Neural cell (in vitro differentiated cells): Measurements from ENCODE around the gene MLIP. TPM values are rescaled to one million over a fixed set of nuclear protein-coding genes. Genes with fewer than 3 reads are reported as not detected.

Source experiments
- H2AFZ ChIP-seq: fragments of 200-600, 300-800 bp; sonication (generic), shearing (Covaris generic); 2 replicates; pipeline ENCODE4 v1.6.0; 2014; ENCODE audit warnings: low read depth, mild to moderate bottlenecking, antibody characterized with exemption, low read length, moderate library complexity
- H3F3A ChIP-seq: fragments of 200-600 bp; shearing (Covaris generic); 2 replicates; pipeline ENCODE4 v1.6.1; 2016; ENCODE audit warnings: mild to moderate bottlenecking, moderate library complexity, mixed read lengths, antibody characterized with exemption, low read length; ENCODE audit not compliant: insufficient read depth, poor library complexity, severe bottlenecking
- H3K27ac ChIP-seq: fragments of 200-600, 300-800 bp; sonication (generic), shearing (Covaris generic); 2 replicates; pipeline ENCODE4 v1.5.1; 2014; ENCODE audit warnings: mild to moderate bottlenecking, low read length, moderate library complexity
- H3K27me3 ChIP-seq: fragments of 300-800, 200-600 bp; sonication (generic), shearing (Covaris generic); 2 replicates; pipeline ENCODE4 v1.6.0; 2014; ENCODE audit warnings: mild to moderate bottlenecking, low read depth, low read length, moderate library complexity; ENCODE audit not compliant: insufficient read depth
- H3K36me3 ChIP-seq: fragments of 300-800, 200-600 bp; sonication (generic), shearing (Covaris generic); 2 replicates; pipeline ENCODE4 v1.5.1; 2014; ENCODE audit warnings: mild to moderate bottlenecking, antibody characterized with exemption, low read length, moderate library complexity; ENCODE audit not compliant: insufficient read depth
- H3K4me2 ChIP-seq: fragments of 300-800, 200-600 bp; sonication (generic), shearing (Covaris generic); 2 replicates; pipeline ENCODE4 v1.6.0; 2014; ENCODE audit warnings: mild to moderate bottlenecking, low read length
- H3K4me3 ChIP-seq: fragments of 300-800, 200-600 bp; sonication (generic), shearing (Covaris generic); 2 replicates; pipeline ENCODE4 v1.5.1; 2014; ENCODE audit warnings: mild to moderate bottlenecking, low read length, moderate library complexity
- H3K79me2 ChIP-seq: fragments of 200-600 bp; shearing (Covaris generic); replicated peaks from 2 replicates; pipeline ENCODE4 v1.6.0; 2014; ENCODE audit warnings: mild to moderate bottlenecking, low read length, moderate library complexity; ENCODE audit not compliant: insufficient read depth
- H3K9ac ChIP-seq: fragments of 300-800, 200-600 bp; sonication (generic), shearing (Covaris generic); 2 replicates; pipeline ENCODE4 v1.6.1; 2016; ENCODE audit warnings: mild to moderate bottlenecking, low read length, mixed read lengths
- H3K9me2 ChIP-seq: fragments of 200-600 bp; shearing (Covaris generic); 2 replicates; pipeline ENCODE4 v1.6.1; 2016; ENCODE audit warnings: mild to moderate bottlenecking, low read length, mixed read lengths; ENCODE audit not compliant: insufficient read depth
- H3K9me3 ChIP-seq: fragments of 200-600, 300-800 bp; sonication (generic), shearing (Covaris generic); 2 replicates; pipeline ENCODE4 v1.6.1; 2016; ENCODE audit warnings: mild to moderate bottlenecking, mixed run types, low read length, moderate library complexity, mixed read lengths
- H4K20me1 ChIP-seq: fragments of 200-600 bp; shearing (Covaris generic); 2 replicates; pipeline ENCODE4 v1.6.1; 2016; ENCODE audit warnings: mild to moderate bottlenecking, mixed run types; ENCODE audit not compliant: insufficient read depth
- EP300 ChIP-seq: fragments of 450-650 bp; conservative IDR thresholded peaks from 2 replicates; pipeline ENCODE4 v1.6.1; 2014; ENCODE audit warnings: antibody characterized with exemption, mild to moderate bottlenecking, moderate library complexity; ENCODE audit not compliant: poor library complexity, severe bottlenecking
- EZH2 ChIP-seq: fragments of 200-600, 300-800 bp; shearing (Covaris generic), sonication (generic); IDR thresholded peaks from 2 replicates; pipeline ENCODE4 v1.6.1; 2014; ENCODE audit warnings: antibody characterized with exemption, low read length, borderline replicate concordance, mild to moderate bottlenecking; ENCODE audit not compliant: insufficient read depth, poor library complexity, severe bottlenecking
- MXI1 ChIP-seq: fragments of 450-650 bp; conservative IDR thresholded peaks from 2 replicates; pipeline ENCODE4 v1.6.1; 2014; ENCODE audit warnings: antibody characterized with exemption, mild to moderate bottlenecking; ENCODE audit not compliant: poor library complexity, severe bottlenecking
- POLR2AphosphoS5 ChIP-seq: IDR thresholded peaks from 2 replicates; pipeline ENCODE4 v1.6.1; 2012
- RAD21 ChIP-seq: fragments of 450-650 bp; conservative IDR thresholded peaks from 2 replicates; pipeline ENCODE4 v1.6.1; 2014; ENCODE audit warnings: antibody characterized with exemption, mild to moderate bottlenecking, moderate library complexity
- SMC3 ChIP-seq: fragments of 450-650 bp; conservative IDR thresholded peaks from 2 replicates; pipeline ENCODE4 v1.6.1; 2014; ENCODE audit warnings: antibody characterized with exemption, mild to moderate bottlenecking, moderate library complexity; ENCODE audit not compliant: poor library complexity
- TAF1 ChIP-seq: IDR thresholded peaks from 2 replicates; pipeline ENCODE4 v1.6.1; 2012; ENCODE audit warnings: low read depth
- polyA minus RNA-seq: library from RNA; depleted of rRNA, polyadenylated mRNA; stranded (reverse); fragments of >200 nt; gene quantifications from 2 replicates; pipeline ENCODE4 v1.2.3, GENCODE V29; 2014
- polyA plus RNA-seq: library from polyadenylated mRNA; depleted of rRNA; stranded (reverse); fragments of >200 nt; gene quantifications from 2 replicates; pipeline ENCODE4 v1.2.3, GENCODE V29; 2014
- TF ChIP-seq, protein P1 (sequence below): IDR thresholded peaks from 2 replicates; pipeline ENCODE4 v1.6.1; 2012; ENCODE audit warnings: borderline replicate concordance
- TF ChIP-seq, protein P2 (sequence below): fragments of 450-650 bp; IDR thresholded peaks from 2 replicates; pipeline ENCODE4 v1.5.1; 2014; ENCODE audit warnings: antibody characterized with exemption, mild to moderate bottlenecking, moderate library complexity; ENCODE audit not compliant: poor library complexity, severe bottlenecking

MLIP gene, protein sequence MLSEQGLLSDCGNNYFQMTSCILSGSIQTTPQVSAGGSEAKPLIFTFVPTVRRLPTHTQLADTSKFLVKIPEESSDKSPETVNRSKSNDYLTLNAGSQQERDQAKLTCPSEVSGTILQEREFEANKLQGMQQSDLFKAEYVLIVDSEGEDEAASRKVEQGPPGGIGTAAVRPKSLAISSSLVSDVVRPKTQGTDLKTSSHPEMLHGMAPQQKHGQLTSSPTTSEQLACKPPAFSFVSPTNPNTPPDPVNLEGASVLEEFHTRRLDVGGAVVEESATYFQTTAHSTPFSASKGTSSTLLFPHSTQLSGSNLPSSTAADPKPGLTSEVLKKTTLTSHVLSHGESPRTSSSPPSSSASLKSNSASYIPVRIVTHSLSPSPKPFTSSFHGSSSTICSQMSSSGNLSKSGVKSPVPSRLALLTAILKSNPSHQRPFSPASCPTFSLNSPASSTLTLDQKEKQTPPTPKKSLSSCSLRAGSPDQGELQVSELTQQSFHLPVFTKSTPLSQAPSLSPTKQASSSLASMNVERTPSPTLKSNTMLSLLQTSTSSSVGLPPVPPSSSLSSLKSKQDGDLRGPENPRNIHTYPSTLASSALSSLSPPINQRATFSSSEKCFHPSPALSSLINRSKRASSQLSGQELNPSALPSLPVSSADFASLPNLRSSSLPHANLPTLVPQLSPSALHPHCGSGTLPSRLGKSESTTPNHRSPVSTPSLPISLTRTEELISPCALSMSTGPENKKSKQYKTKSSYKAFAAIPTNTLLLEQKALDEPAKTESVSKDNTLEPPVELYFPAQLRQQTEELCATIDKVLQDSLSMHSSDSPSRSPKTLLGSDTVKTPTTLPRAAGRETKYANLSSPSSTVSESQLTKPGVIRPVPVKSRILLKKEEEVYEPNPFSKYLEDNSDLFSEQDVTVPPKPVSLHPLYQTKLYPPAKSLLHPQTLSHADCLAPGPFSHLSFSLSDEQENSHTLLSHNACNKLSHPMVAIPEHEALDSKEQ
- polyA plus RNA-seq (0.32 TPM in 1 of 2 replicates, not detected in the other), polyA minus RNA-seq (0.49 and 1.0 TPM in 2 replicates)

DNA sequence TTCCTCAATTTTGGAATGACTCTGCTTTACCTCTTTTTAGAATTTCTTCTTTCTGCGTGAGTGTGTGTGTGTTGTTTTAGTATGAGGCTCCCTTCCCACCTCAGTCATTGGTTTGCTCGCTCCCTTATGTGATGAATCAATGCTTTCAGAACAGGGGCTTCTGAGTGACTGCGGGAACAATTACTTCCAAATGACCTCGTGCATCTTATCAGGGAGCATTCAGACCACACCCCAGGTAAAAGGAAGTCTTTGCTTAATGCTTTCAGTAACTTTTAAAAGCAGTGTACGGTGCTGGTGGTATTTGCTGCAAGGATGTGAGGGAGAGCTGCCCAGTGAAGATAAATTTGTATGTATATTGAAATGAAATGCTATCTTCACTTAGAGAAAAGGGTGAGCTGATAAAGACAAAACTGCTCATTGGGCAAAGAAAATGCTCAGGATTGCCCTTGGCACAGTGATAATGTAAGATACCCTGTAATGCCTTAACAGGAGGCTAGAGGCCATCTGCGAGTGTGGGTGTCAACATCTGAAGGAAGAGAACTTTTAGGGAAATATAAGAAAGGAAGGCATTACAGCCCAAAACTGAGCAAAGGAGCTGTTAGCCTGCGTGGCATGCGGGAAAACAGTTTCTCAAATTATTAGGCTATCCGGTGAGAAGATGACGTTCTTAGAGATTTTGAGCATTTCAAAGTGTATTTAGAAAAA is at the start of gene MLIP:
Gene MLIP (plus strand): TSS at position 103 of the 705 bp plus-strand sequence. CDS start 37 bp downstream, at position 140.
- H3K4me2 ChIP-seq = no peak within 1 kb of the TSS

DNA sequence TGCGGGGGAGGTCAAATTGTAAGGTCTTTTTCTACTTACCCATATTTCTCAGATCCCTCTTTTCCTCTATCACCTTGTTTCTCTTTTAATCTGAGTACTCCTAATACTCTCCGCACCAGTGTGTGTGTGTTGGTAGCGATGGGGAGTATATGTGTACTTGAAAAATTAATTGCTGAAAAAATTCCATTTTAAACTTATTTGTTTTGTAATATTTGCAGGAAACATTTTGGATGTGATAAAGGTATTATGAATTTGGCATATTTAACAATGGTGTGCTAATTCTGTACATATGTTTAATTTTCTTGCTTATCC is 48.1 kb upstream of the MLIP start:
- no peaks in the 10 kb centered on the region for H4K20me1 ChIP-seq
- H3K9ac ChIP-seq = no peak overlapping the region
- no peak overlapping the region for H2AFZ ChIP-seq
- H3K27ac ChIP-seq = no peak overlapping the region
- TF ChIP-seq MXI1 = no peak
- TF ChIP-seq EP300 = no peak
- TF ChIP-seq POLR2AphosphoS5 = no peak
- no peak for TF ChIP-seq TAF1
- TF ChIP-seq, protein P1, sequence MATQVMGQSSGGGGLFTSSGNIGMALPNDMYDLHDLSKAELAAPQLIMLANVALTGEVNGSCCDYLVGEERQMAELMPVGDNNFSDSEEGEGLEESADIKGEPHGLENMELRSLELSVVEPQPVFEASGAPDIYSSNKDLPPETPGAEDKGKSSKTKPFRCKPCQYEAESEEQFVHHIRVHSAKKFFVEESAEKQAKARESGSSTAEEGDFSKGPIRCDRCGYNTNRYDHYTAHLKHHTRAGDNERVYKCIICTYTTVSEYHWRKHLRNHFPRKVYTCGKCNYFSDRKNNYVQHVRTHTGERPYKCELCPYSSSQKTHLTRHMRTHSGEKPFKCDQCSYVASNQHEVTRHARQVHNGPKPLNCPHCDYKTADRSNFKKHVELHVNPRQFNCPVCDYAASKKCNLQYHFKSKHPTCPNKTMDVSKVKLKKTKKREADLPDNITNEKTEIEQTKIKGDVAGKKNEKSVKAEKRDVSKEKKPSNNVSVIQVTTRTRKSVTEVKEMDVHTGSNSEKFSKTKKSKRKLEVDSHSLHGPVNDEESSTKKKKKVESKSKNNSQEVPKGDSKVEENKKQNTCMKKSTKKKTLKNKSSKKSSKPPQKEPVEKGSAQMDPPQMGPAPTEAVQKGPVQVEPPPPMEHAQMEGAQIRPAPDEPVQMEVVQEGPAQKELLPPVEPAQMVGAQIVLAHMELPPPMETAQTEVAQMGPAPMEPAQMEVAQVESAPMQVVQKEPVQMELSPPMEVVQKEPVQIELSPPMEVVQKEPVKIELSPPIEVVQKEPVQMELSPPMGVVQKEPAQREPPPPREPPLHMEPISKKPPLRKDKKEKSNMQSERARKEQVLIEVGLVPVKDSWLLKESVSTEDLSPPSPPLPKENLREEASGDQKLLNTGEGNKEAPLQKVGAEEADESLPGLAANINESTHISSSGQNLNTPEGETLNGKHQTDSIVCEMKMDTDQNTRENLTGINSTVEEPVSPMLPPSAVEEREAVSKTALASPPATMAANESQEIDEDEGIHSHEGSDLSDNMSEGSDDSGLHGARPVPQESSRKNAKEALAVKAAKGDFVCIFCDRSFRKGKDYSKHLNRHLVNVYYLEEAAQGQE = no peak
- no peak for TF ChIP-seq RAD21
- TF ChIP-seq EZH2 = no peak
- TF ChIP-seq, protein P2, sequence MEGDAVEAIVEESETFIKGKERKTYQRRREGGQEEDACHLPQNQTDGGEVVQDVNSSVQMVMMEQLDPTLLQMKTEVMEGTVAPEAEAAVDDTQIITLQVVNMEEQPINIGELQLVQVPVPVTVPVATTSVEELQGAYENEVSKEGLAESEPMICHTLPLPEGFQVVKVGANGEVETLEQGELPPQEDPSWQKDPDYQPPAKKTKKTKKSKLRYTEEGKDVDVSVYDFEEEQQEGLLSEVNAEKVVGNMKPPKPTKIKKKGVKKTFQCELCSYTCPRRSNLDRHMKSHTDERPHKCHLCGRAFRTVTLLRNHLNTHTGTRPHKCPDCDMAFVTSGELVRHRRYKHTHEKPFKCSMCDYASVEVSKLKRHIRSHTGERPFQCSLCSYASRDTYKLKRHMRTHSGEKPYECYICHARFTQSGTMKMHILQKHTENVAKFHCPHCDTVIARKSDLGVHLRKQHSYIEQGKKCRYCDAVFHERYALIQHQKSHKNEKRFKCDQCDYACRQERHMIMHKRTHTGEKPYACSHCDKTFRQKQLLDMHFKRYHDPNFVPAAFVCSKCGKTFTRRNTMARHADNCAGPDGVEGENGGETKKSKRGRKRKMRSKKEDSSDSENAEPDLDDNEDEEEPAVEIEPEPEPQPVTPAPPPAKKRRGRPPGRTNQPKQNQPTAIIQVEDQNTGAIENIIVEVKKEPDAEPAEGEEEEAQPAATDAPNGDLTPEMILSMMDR = no peak
- TF ChIP-seq SMC3 = no peak
- H3F3A ChIP-seq = no peaks in the 10 kb centered on the region
- no peaks in the 10 kb centered on the region for H3K27me3 ChIP-seq
- H3K9me2 ChIP-seq = no peaks in the 10 kb centered on the region
- H3K9me3 ChIP-seq = no peaks in the 10 kb centered on the region
- H3K79me2 ChIP-seq = no peaks in the 10 kb centered on the region
- H3K36me3 ChIP-seq = no peaks in the 10 kb centered on the region
- no peak overlapping the region for H3K4me2 ChIP-seq
- H3K4me3 ChIP-seq = no peak overlapping the region

More for the DNA sequence above, at the start of gene MLIP:
- H3K9me3 ChIP-seq = no peaks in the 10 kb centered on the region
- H3K79me2 ChIP-seq = no peaks in the 10 kb centered on the region
- no peaks in the 10 kb centered on the region for H3K27me3 ChIP-seq
- H3K9ac ChIP-seq = no peak within 1 kb of the TSS
- H3K4me3 ChIP-seq = no peak within 1 kb of the TSS
- H3K36me3 ChIP-seq = no peaks in the 10 kb centered on the region
- H3F3A ChIP-seq = no peaks in the 10 kb centered on the region
- H2AFZ ChIP-seq = no peak within 1 kb of the TSS
- H3K27ac ChIP-seq = no peak within 1 kb of the TSS
- no peaks in the 10 kb centered on the region for H3K9me2 ChIP-seq
- TF ChIP-seq TAF1 (no peak), RAD21 (no peak), EP300 (no peak), POLR2AphosphoS5 (no peak)
- TF ChIP-seq, protein P1 = no peak
- no peaks in the 10 kb centered on the region for H4K20me1 ChIP-seq
